Esophagus squamous epithelium (tissue), 4 donors: Measurements from ENCODE around the gene CCDC13.

Experiments
- CTCF ChIP-seq, 6 experiments: fragments of 450-650 bp in 4 of 6; fragments of 200-600 bp in 2 of 6; sonication (generic) in 2 of 6; IDR thresholded peaks; one replicate each; pipeline ENCODE4 v1.5.1; 2016 to 2019; ENCODE audit warnings: antibody characterized with exemption in 6 of 6, mild to moderate bottlenecking in 4 of 6, moderate library complexity in 4 of 6
- POLR2A ChIP-seq, 4 donors: fragments of 450-650 bp; IDR thresholded peaks; one replicate each; pipeline ENCODE4 v1.6.1; 2017; ENCODE audit warnings: antibody characterized with exemption in 4 of 4, mild to moderate bottlenecking in 4 of 4, moderate library complexity in 3 of 4

GRCh38 chr3:42753757-42754156, 19.3 kb downstream of the CCDC13 start:
- TF ChIP-seq POLR2A (IDR thresholded peaks at IDR 0.05) (no peak), CTCF (IDR thresholded peaks at IDR 0.05) (no peak)
